GM12891 (cell line): ENCODE data around the gene SUMF1.

ENCODE experiments used
- POLR2A ChIP-seq: IDR thresholded peaks from 2 replicates; pipeline ENCODE4 v1.6.1; 2011; ENCODE audit warnings: low read depth, low read length, control low read depth
- POLR2AphosphoS5 ChIP-seq: IDR thresholded peaks from 2 replicates; pipeline ENCODE4 v1.6.1; 2011; ENCODE audit warnings: low read depth, low read length, control low read depth
- TAF1 ChIP-seq: IDR thresholded peaks from 2 replicates; pipeline ENCODE4 v1.6.1; 2011; ENCODE audit warnings: low read depth, low read length, control low read depth

- TF ChIP-seq POLR2AphosphoS5 (no peak), POLR2A (no peak), TAF1 (no peak)
These were observed 5.5 kb downstream of the SUMF1 start for GRCh38 chr3:4461468-4462090.
